Osteocyte (in vitro differentiated cells): ENCODE data around the gene NELFCD. TPM values are rescaled to one million over a fixed set of nuclear protein-coding genes. Genes with fewer than 3 reads are reported as not detected.
A peak's percentile ranks its signal among the peaks of the same experiment; 100 is the strongest.
"Not testable (repeated sequence)": the region's sequence is repeated elsewhere in the genome, so short reads cannot be mapped to it uniquely, and the experiment has no call there.

Source experiments
- DNase-seq: peaks from one replicate; pipeline ENCODE4 v3.0.0; 2021; ENCODE audit warnings: mixed read lengths; ENCODE audit not compliant: unreplicated experiment; ENCODE audit errors: extremely low spot score
- H3K27ac Mint-ChIP-seq: one replicate; pipeline ENCODE4 v1.8.0; 2021; ENCODE audit warnings: mild to moderate bottlenecking, mixed read lengths; ENCODE audit not compliant: unreplicated experiment
- H3K27me3 Mint-ChIP-seq: one replicate; pipeline ENCODE4 v1.8.0; 2021; ENCODE audit warnings: mixed read lengths; ENCODE audit not compliant: unreplicated experiment
- H3K36me3 Mint-ChIP-seq: one replicate; pipeline ENCODE4 v1.8.0; 2021; ENCODE audit warnings: mixed read lengths; ENCODE audit not compliant: unreplicated experiment
- H3K4me1 Mint-ChIP-seq: one replicate; pipeline ENCODE4 v1.8.0; 2021; ENCODE audit warnings: mixed read lengths; ENCODE audit not compliant: unreplicated experiment
- H3K4me3 Mint-ChIP-seq: one replicate; pipeline ENCODE4 v1.8.0; 2021; ENCODE audit warnings: mild to moderate bottlenecking, moderate library complexity, mixed read lengths; ENCODE audit not compliant: unreplicated experiment
- H3K9me3 Mint-ChIP-seq: one replicate; pipeline ENCODE4 v1.8.0; 2021; ENCODE audit warnings: mixed read lengths; ENCODE audit not compliant: unreplicated experiment
- CTCF ChIP-seq: fragments of 200-600 bp; sonication (generic); IDR thresholded peaks from 2 replicates; pipeline ENCODE4 v1.5.0; 2021; ENCODE audit warnings: antibody characterized with exemption, mild to moderate bottlenecking, moderate library complexity
- total RNA-seq: library from RNA; stranded (reverse); gene quantifications from 2 replicates; pipeline ENCODE4 v1.2.1, GENCODE V29; 2021

NELFCD gene
- total RNA-seq, 1 donor from 2014 or later: 60.9 TPM

- Mint-ChIP-seq H3K36me3 (peaks cover 6% of the 10 kb centered on the region), H3K4me1 (peaks cover 24% of the 10 kb centered on the region), H3K9me3 (peaks cover 2% of the 10 kb centered on the region), H3K27ac (peak overlapping the region; percentile 74), H3K27me3 (no peaks in the 10 kb centered on the region), H3K4me3 (peak overlapping the region; percentile 86)
- TF ChIP-seq CTCF: no peak
- DNase-seq: no peak
Measured at GRCh38 chr20:58981628-58982364, 740 bp downstream of the NELFCD start.

DNA sequence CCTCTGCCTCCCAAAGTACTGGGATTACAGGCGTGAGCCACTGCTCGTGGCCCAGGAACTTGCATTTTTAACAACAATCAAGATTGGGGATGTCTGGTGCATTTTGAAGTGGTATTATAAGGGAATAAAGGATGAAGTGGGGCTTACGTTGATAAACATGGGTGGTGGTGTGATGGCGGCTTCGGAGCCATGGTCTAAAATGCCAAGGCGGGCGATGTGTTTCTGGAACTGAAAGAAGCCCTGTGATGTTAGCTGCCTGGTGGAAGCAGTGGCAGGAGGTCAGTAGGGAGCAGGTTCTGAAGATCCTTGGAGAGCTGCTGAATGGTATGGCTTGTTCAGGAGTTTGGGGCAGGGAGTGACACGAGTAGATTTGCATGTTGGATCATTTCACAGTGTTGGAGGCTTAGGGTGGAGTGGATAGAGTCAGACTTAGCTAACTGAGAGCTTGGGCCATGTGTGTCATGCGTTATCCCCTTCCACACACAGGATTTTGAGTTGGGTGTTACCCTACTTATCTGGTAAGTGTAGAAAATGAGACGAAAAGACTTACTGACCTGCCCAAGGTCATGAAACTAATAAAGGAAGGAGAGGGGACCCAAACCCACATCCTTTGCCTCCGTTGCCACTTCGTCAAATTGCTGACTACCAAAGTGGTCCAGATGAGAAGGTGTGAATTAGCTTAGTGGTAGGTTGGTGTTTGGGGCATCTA is 1.5 kb downstream of the NELFCD start:
- no peaks in the 10 kb centered on the region for H3K27me3 Mint-ChIP-seq
- peaks cover 24% of the 10 kb centered on the region for H3K4me1 Mint-ChIP-seq
- peak overlapping the region; percentile 50 for H3K27ac Mint-ChIP-seq
- no peaks in the 10 kb centered on the region for H3K9me3 Mint-ChIP-seq
- H3K36me3 Mint-ChIP-seq: peaks cover 13% of the 10 kb centered on the region
- no peak for TF ChIP-seq CTCF
- H3K4me3 Mint-ChIP-seq: peak overlapping the region; percentile 86
- no peak for DNase-seq

GRCh38 chr20:58983115-58983468 is 2.0 kb downstream of the NELFCD start:
- H3K27me3 Mint-ChIP-seq, H3K9me3 Mint-ChIP-seq, DNase-seq, H3K4me3 Mint-ChIP-seq, H3K27ac Mint-ChIP-seq: not testable (repeated sequence)
- Mint-ChIP-seq H3K4me1 (peaks cover 24% of the 10 kb centered on the region), H3K36me3 (peaks cover 18% of the 10 kb centered on the region)

GRCh38 chr20:58984691-58985090 is 3.6 kb downstream of the NELFCD start:
- Mint-ChIP-seq H3K4me3 (no peak overlapping the region), H3K27me3 (no peaks in the 10 kb centered on the region), H3K4me1 (peaks cover 24% of the 10 kb centered on the region), H3K9me3 (no peaks in the 10 kb centered on the region), H3K36me3 (peaks cover 30% of the 10 kb centered on the region), H3K27ac (no peak overlapping the region)
- DNase-seq: no peak
- no peak for TF ChIP-seq CTCF

DNA sequence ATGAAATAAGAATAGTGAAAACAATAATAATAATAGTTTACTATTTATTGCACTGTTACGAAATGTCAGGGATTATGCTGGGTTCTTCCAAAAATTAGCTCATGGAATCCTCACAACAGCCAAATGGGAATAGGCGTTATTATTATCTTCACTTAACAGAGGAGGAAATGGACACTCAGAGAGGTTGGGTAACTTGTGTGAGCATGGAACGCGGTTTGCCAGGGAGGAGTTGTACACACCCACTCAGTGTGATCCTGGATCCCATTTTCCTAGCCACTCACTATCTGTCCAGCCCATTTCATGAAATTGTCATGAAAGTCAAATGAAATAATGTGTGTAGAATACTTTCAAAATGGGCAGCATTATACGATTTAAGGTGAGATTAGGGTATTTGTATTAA is 4.6 kb downstream of the NELFCD start:
- no peak for TF ChIP-seq CTCF
- Mint-ChIP-seq H3K27me3 (no peaks in the 10 kb centered on the region), H3K27ac (no peak overlapping the region), H3K4me3 (no peak overlapping the region), H3K9me3 (no peaks in the 10 kb centered on the region), H3K4me1 (peaks cover 23% of the 10 kb centered on the region), H3K36me3 (peaks cover 34% of the 10 kb centered on the region)
- no peak for DNase-seq
